Neural cell (in vitro differentiated cells): ENCODE measurements around the gene UBXN10. TPM values are rescaled to one million over a fixed set of nuclear protein-coding genes. Genes with fewer than 3 reads are reported as not detected.

Source experiments
- H2AFZ ChIP-seq: fragments of 200-600, 300-800 bp; sonication (generic), shearing (Covaris generic); 2 replicates; pipeline ENCODE4 v1.6.0; 2014; ENCODE audit warnings: low read depth, mild to moderate bottlenecking, antibody characterized with exemption, low read length, moderate library complexity
- H3F3A ChIP-seq: fragments of 200-600 bp; shearing (Covaris generic); 2 replicates; pipeline ENCODE4 v1.6.1; 2016; ENCODE audit warnings: mild to moderate bottlenecking, moderate library complexity, mixed read lengths, antibody characterized with exemption, low read length; ENCODE audit not compliant: insufficient read depth, poor library complexity, severe bottlenecking
- H3K27ac ChIP-seq: fragments of 200-600, 300-800 bp; sonication (generic), shearing (Covaris generic); 2 replicates; pipeline ENCODE4 v1.5.1; 2014; ENCODE audit warnings: mild to moderate bottlenecking, low read length, moderate library complexity
- H3K27me3 ChIP-seq: fragments of 300-800, 200-600 bp; sonication (generic), shearing (Covaris generic); 2 replicates; pipeline ENCODE4 v1.6.0; 2014; ENCODE audit warnings: mild to moderate bottlenecking, low read depth, low read length, moderate library complexity; ENCODE audit not compliant: insufficient read depth
- H3K36me3 ChIP-seq: fragments of 300-800, 200-600 bp; sonication (generic), shearing (Covaris generic); 2 replicates; pipeline ENCODE4 v1.5.1; 2014; ENCODE audit warnings: mild to moderate bottlenecking, antibody characterized with exemption, low read length, moderate library complexity; ENCODE audit not compliant: insufficient read depth
- H3K4me2 ChIP-seq: fragments of 300-800, 200-600 bp; sonication (generic), shearing (Covaris generic); 2 replicates; pipeline ENCODE4 v1.6.0; 2014; ENCODE audit warnings: mild to moderate bottlenecking, low read length
- H3K4me3 ChIP-seq: fragments of 300-800, 200-600 bp; sonication (generic), shearing (Covaris generic); 2 replicates; pipeline ENCODE4 v1.5.1; 2014; ENCODE audit warnings: mild to moderate bottlenecking, low read length, moderate library complexity
- H3K79me2 ChIP-seq: fragments of 200-600 bp; shearing (Covaris generic); replicated peaks from 2 replicates; pipeline ENCODE4 v1.6.0; 2014; ENCODE audit warnings: mild to moderate bottlenecking, low read length, moderate library complexity; ENCODE audit not compliant: insufficient read depth
- H3K9ac ChIP-seq: fragments of 300-800, 200-600 bp; sonication (generic), shearing (Covaris generic); 2 replicates; pipeline ENCODE4 v1.6.1; 2016; ENCODE audit warnings: mild to moderate bottlenecking, low read length, mixed read lengths
- H3K9me2 ChIP-seq: fragments of 200-600 bp; shearing (Covaris generic); 2 replicates; pipeline ENCODE4 v1.6.1; 2016; ENCODE audit warnings: mild to moderate bottlenecking, low read length, mixed read lengths; ENCODE audit not compliant: insufficient read depth
- H3K9me3 ChIP-seq: fragments of 200-600, 300-800 bp; sonication (generic), shearing (Covaris generic); 2 replicates; pipeline ENCODE4 v1.6.1; 2016; ENCODE audit warnings: mild to moderate bottlenecking, mixed run types, low read length, moderate library complexity, mixed read lengths
- H4K20me1 ChIP-seq: fragments of 200-600 bp; shearing (Covaris generic); 2 replicates; pipeline ENCODE4 v1.6.1; 2016; ENCODE audit warnings: mild to moderate bottlenecking, mixed run types; ENCODE audit not compliant: insufficient read depth
- EP300 ChIP-seq: fragments of 450-650 bp; conservative IDR thresholded peaks from 2 replicates; pipeline ENCODE4 v1.6.1; 2014; ENCODE audit warnings: antibody characterized with exemption, mild to moderate bottlenecking, moderate library complexity; ENCODE audit not compliant: poor library complexity, severe bottlenecking
- EZH2 ChIP-seq: fragments of 200-600, 300-800 bp; shearing (Covaris generic), sonication (generic); IDR thresholded peaks from 2 replicates; pipeline ENCODE4 v1.6.1; 2014; ENCODE audit warnings: antibody characterized with exemption, low read length, borderline replicate concordance, mild to moderate bottlenecking; ENCODE audit not compliant: insufficient read depth, poor library complexity, severe bottlenecking
- MXI1 ChIP-seq: fragments of 450-650 bp; conservative IDR thresholded peaks from 2 replicates; pipeline ENCODE4 v1.6.1; 2014; ENCODE audit warnings: antibody characterized with exemption, mild to moderate bottlenecking; ENCODE audit not compliant: poor library complexity, severe bottlenecking
- POLR2AphosphoS5 ChIP-seq: IDR thresholded peaks from 2 replicates; pipeline ENCODE4 v1.6.1; 2012
- RAD21 ChIP-seq: fragments of 450-650 bp; conservative IDR thresholded peaks from 2 replicates; pipeline ENCODE4 v1.6.1; 2014; ENCODE audit warnings: antibody characterized with exemption, mild to moderate bottlenecking, moderate library complexity
- SMC3 ChIP-seq: fragments of 450-650 bp; conservative IDR thresholded peaks from 2 replicates; pipeline ENCODE4 v1.6.1; 2014; ENCODE audit warnings: antibody characterized with exemption, mild to moderate bottlenecking, moderate library complexity; ENCODE audit not compliant: poor library complexity
- TAF1 ChIP-seq: IDR thresholded peaks from 2 replicates; pipeline ENCODE4 v1.6.1; 2012; ENCODE audit warnings: low read depth
- polyA plus RNA-seq: library from polyadenylated mRNA; depleted of rRNA; stranded (reverse); fragments of >200 nt; gene quantifications from 2 replicates; pipeline ENCODE4 v1.2.3, GENCODE V29; 2014
- TF ChIP-seq, protein P1 (sequence below): fragments of 450-650 bp; IDR thresholded peaks from 2 replicates; pipeline ENCODE4 v1.5.1; 2014; ENCODE audit warnings: antibody characterized with exemption, mild to moderate bottlenecking, moderate library complexity; ENCODE audit not compliant: poor library complexity, severe bottlenecking
- TF ChIP-seq, protein P2 (sequence below): IDR thresholded peaks from 2 replicates; pipeline ENCODE4 v1.6.1; 2012; ENCODE audit warnings: borderline replicate concordance

UBXN10 gene
- polyA plus RNA-seq, 1 donor from 2014 or later: 0.64 TPM

- TF ChIP-seq, protein P1, sequence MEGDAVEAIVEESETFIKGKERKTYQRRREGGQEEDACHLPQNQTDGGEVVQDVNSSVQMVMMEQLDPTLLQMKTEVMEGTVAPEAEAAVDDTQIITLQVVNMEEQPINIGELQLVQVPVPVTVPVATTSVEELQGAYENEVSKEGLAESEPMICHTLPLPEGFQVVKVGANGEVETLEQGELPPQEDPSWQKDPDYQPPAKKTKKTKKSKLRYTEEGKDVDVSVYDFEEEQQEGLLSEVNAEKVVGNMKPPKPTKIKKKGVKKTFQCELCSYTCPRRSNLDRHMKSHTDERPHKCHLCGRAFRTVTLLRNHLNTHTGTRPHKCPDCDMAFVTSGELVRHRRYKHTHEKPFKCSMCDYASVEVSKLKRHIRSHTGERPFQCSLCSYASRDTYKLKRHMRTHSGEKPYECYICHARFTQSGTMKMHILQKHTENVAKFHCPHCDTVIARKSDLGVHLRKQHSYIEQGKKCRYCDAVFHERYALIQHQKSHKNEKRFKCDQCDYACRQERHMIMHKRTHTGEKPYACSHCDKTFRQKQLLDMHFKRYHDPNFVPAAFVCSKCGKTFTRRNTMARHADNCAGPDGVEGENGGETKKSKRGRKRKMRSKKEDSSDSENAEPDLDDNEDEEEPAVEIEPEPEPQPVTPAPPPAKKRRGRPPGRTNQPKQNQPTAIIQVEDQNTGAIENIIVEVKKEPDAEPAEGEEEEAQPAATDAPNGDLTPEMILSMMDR: no peak
Observed at GRCh38 chr1:20197329-20197791, 11.5 kb downstream of the UBXN10 start (continued).

DNA sequence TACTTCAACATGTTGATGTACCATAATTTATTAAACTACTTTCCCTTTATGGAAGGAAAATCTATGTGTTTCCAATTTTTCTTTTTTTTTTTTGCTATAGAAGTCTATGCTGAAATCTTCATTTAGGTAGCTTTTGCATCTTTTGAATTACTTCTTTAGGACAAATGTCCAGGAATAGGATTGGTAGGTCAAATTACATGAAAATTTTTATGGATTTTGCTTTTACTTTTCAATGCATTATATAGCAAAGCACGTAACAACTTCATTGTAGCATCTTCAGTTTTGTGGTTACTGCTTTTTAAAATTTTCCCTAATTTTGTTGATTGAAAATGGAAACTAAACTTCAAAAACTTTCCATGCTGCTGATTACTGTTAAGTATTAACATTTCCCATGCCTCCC lies 12.4 kb downstream of the UBXN10 start:
- Histone ChIP-seq H3K9ac (no peak overlapping the region), H3K4me3 (no peak overlapping the region), H3K27me3 (no peaks in the 10 kb centered on the region), H2AFZ (no peak overlapping the region), H3K79me2 (no peaks in the 10 kb centered on the region), H3K36me3 (no peaks in the 10 kb centered on the region), H3K27ac (no peak overlapping the region), H3K9me3 (no peaks in the 10 kb centered on the region), H3K9me2 (no peaks in the 10 kb centered on the region), H4K20me1 (no peaks in the 10 kb centered on the region), H3K4me2 (no peak overlapping the region), H3F3A (no peaks in the 10 kb centered on the region)
- TF ChIP-seq, protein P1: no peak

DNA sequence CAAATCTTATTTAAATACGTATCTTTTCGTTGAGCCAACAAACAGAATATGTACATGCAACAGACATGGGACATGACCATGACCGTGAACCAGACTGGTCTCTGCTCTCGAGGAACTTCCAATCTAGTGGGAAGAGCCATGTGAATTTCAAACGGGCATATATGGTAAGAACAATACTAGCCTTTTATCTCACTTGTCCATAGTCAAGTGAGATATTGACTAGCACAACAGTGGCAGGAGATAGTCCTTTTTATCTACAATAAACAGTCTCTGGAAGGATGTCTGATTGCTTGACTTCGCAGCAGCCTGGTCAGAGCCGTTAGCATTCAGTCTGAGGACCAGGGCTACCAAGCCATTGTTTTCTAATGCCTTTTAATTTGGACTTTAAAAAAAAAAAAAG lies 13.0 kb downstream of the UBXN10 start:
- Histone ChIP-seq H3F3A (no peaks in the 10 kb centered on the region), H2AFZ (no peak overlapping the region), H3K27ac (no peak overlapping the region), H3K4me2 (no peak overlapping the region), H3K9me3 (no peaks in the 10 kb centered on the region), H3K4me3 (no peak overlapping the region), H4K20me1 (no peaks in the 10 kb centered on the region), H3K79me2 (no peaks in the 10 kb centered on the region), H3K9ac (no peak overlapping the region), H3K27me3 (no peaks in the 10 kb centered on the region), H3K36me3 (no peaks in the 10 kb centered on the region), H3K9me2 (no peaks in the 10 kb centered on the region)
- no peak for TF ChIP-seq TAF1
- no peak for TF ChIP-seq RAD21
- no peak for TF ChIP-seq MXI1
- no peak for TF ChIP-seq EP300
- TF ChIP-seq POLR2AphosphoS5: no peak
- TF ChIP-seq, protein P1: no peak
- TF ChIP-seq SMC3: no peak
- TF ChIP-seq, protein P2, sequence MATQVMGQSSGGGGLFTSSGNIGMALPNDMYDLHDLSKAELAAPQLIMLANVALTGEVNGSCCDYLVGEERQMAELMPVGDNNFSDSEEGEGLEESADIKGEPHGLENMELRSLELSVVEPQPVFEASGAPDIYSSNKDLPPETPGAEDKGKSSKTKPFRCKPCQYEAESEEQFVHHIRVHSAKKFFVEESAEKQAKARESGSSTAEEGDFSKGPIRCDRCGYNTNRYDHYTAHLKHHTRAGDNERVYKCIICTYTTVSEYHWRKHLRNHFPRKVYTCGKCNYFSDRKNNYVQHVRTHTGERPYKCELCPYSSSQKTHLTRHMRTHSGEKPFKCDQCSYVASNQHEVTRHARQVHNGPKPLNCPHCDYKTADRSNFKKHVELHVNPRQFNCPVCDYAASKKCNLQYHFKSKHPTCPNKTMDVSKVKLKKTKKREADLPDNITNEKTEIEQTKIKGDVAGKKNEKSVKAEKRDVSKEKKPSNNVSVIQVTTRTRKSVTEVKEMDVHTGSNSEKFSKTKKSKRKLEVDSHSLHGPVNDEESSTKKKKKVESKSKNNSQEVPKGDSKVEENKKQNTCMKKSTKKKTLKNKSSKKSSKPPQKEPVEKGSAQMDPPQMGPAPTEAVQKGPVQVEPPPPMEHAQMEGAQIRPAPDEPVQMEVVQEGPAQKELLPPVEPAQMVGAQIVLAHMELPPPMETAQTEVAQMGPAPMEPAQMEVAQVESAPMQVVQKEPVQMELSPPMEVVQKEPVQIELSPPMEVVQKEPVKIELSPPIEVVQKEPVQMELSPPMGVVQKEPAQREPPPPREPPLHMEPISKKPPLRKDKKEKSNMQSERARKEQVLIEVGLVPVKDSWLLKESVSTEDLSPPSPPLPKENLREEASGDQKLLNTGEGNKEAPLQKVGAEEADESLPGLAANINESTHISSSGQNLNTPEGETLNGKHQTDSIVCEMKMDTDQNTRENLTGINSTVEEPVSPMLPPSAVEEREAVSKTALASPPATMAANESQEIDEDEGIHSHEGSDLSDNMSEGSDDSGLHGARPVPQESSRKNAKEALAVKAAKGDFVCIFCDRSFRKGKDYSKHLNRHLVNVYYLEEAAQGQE: no peak
- TF ChIP-seq EZH2: no peak
